ENCODE measurements around the gene SCN5A. TPM values are rescaled to one million over a fixed set of nuclear protein-coding genes. Genes with fewer than 3 reads are reported as not detected.

The SCN5A gene
- total RNA-seq, 1 experiment from 2014 or later, result 11.5 TPM

DNA sequence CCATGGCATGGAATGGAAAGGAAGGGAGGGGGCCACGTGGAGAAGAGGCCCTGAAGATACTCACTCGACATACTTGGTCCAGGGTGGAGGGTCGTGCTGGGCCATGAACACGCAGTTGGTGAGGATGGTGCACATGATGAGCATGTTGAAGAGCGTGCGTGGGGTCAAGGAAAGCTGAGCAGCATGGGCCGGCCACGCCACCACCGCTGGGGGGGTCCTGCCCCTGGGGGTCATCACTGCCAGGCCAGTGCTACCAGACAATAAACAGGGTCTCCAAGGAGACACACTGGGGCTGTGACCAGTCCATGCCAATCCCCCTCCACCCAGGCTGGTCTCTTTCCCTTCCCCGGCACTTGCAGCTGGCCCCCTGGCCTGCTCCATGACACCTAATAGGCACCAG, 27.2 kb downstream of the SCN5A start (continued):
- TF ChIP-seq, protein P1, sequence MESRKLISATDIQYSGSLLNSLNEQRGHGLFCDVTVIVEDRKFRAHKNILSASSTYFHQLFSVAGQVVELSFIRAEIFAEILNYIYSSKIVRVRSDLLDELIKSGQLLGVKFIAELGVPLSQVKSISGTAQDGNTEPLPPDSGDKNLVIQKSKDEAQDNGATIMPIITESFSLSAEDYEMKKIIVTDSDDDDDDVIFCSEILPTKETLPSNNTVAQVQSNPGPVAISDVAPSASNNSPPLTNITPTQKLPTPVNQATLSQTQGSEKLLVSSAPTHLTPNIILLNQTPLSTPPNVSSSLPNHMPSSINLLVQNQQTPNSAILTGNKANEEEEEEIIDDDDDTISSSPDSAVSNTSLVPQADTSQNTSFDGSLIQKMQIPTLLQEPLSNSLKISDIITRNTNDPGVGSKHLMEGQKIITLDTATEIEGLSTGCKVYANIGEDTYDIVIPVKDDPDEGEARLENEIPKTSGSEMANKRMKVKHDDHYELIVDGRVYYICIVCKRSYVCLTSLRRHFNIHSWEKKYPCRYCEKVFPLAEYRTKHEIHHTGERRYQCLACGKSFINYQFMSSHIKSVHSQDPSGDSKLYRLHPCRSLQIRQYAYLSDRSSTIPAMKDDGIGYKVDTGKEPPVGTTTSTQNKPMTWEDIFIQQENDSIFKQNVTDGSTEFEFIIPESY (IDR thresholded peaks at IDR 0.05; ENCODE audit: extremely low read depth, insufficient replicate concordance, low read length), result no peak
- TF ChIP-seq FOSL1 (IDR thresholded peaks at IDR 0.05; ENCODE audit: low read depth) (no peak), SP1 (IDR thresholded peaks at IDR 0.05; ENCODE audit: low read depth) (no peak)

GRCh38 chr3:38620236-38620635, 29.3 kb downstream of the SCN5A start:
- ChIA-PET CTCF (no interaction called here), POLR2A (no interaction called here), RAD21 (ENCODE audit: low non-redundant PET in 1 of 2, low total read pairs in 2 of 2, uncharacterized antibody in 2 of 2, unreplicated experiment in 2 of 2) (no interaction called here)
- ATAC-seq, result no peak
- Histone ChIP-seq H3K4me1 (ENCODE audit: control insufficient read depth in 1 of 2, insufficient read depth in 2 of 2, low read length in 2 of 2) (peaks cover 0 to under 1% of the 10 kb centered on the region in 2 experiments; a peak in 1 of 4 replicates), H2AFZ (ENCODE audit: low read depth, low read length, poor library complexity, severe bottlenecking) (no peak overlapping the region), H3K9me2 (ENCODE audit: insufficient read depth) (no peaks in the 10 kb centered on the region), H3K79me2 (ENCODE audit: insufficient read depth, low read length) (no peaks in the 10 kb centered on the region), H3K4me3 (replicated peaks in 1 of 2; ENCODE audit: low read depth in 1 of 2, low read length in 2 of 2) (no peak overlapping the region), H3K36me3 (ENCODE audit: control insufficient read depth in 1 of 2, insufficient read depth in 2 of 2, low read length in 2 of 2) (no peaks in the 10 kb centered on the region), H4K20me1 (ENCODE audit: insufficient read depth) (no peaks in the 10 kb centered on the region), H3K9ac (ENCODE audit: low read length) (no peak overlapping the region), H3K9me3 (ENCODE audit: control insufficient read depth in 1 of 2, insufficient read depth in 1 of 2, low read depth in 1 of 2, low read length in 2 of 2) (no peaks in the 10 kb centered on the region), H3K27ac (ENCODE audit: low read depth, low read length) (no peak overlapping the region), H3K27me3 (ENCODE audit: insufficient read depth, low read length) (no peaks in the 10 kb centered on the region), H3K4me2 (ENCODE audit: low read length) (no peak overlapping the region)
- DNase-seq (ENCODE audit: low read depth, low spot score), result no peak
- intact Hi-C loops (cut with micrococcal nuclease), result no loop called here
- TF ChIP-seq ZFX (IDR thresholded peaks at IDR 0.05), result no peak
- TF ChIP-seq FOSL1 (IDR thresholded peaks at IDR 0.05; ENCODE audit: low read depth), result no peak
- TF ChIP-seq RAD21 (IDR thresholded peaks at IDR 0.05; ENCODE audit: low read depth), result no peak
- TF ChIP-seq, protein P2, sequence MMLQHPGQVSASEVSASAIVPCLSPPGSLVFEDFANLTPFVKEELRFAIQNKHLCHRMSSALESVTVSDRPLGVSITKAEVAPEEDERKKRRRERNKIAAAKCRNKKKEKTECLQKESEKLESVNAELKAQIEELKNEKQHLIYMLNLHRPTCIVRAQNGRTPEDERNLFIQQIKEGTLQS (IDR thresholded peaks at IDR 0.05), result no peak
- no peak for TF ChIP-seq JUND (IDR thresholded peaks at IDR 0.05)
- TF ChIP-seq YY1 (IDR thresholded peaks at IDR 0.05; ENCODE audit: extremely low read depth, insufficient replicate concordance, low read depth, low read length), result no peak
- TF ChIP-seq ELF1 (IDR thresholded peaks at IDR 0.05; ENCODE audit: borderline replicate concordance, low read depth), result no peak
- no peak for TF ChIP-seq REST (IDR thresholded peaks at IDR 0.05; ENCODE audit: low read depth)
- no peak for TF ChIP-seq SP1 (IDR thresholded peaks at IDR 0.05; ENCODE audit: low read depth)
- TF ChIP-seq, protein P1 (IDR thresholded peaks at IDR 0.05; ENCODE audit: extremely low read depth, insufficient replicate concordance, low read length), result no peak
- no peak for TF ChIP-seq POLR2A (IDR thresholded peaks at IDR 0.05; ENCODE audit: borderline replicate concordance, extremely low read depth, insufficient read depth, insufficient read length)
- TF ChIP-seq CEBPB (IDR thresholded peaks at IDR 0.05; ENCODE audit: low read depth), result no peak
- TF ChIP-seq EZH2phosphoT487 (IDR thresholded peaks at IDR 0.05; ENCODE audit: borderline replicate concordance), result no peak
- TF ChIP-seq SIN3A (IDR thresholded peaks at IDR 0.05; ENCODE audit: low read depth), result no peak
- TF ChIP-seq TCF7L2 (IDR thresholded peaks at IDR 0.05; ENCODE audit: borderline replicate concordance, extremely low read depth, insufficient read depth, insufficient read length), result no peak
- no peak for TF ChIP-seq MAX (IDR thresholded peaks at IDR 0.05)
- no peak for TF ChIP-seq SRF (IDR thresholded peaks at IDR 0.05; ENCODE audit: low read depth)
- BruUV-seq (replicated peaks), result no TSS peak
